Measurements from ENCODE around the gene SLC2A3.
A peak's percentile ranks its signal among the peaks of the same experiment; 100 is the strongest.

DNA sequence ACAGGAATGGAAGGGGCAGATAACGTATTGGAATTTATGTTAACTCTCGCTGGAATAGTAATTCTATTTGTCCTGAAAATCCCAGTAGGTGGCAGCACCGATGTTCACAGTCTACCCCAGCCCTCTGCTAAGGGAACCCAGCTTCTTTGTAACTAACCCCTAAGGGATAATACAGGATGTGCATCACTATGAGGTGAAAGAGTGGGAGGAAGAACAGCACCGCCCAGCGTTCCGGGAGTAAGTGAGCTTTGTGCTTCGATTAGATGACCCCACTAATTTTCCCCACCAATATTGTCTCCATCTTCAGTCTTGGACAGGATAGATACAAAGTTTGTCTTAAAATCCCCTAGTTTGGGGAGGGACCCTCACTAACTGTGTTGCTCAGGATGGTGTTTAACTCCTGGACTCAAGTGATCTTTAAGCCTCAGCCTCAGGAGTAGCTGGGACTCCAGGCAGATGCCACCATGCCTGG, 2.7 kb downstream of the SLC2A3 start:
- TF ChIP-seq, protein P1, sequence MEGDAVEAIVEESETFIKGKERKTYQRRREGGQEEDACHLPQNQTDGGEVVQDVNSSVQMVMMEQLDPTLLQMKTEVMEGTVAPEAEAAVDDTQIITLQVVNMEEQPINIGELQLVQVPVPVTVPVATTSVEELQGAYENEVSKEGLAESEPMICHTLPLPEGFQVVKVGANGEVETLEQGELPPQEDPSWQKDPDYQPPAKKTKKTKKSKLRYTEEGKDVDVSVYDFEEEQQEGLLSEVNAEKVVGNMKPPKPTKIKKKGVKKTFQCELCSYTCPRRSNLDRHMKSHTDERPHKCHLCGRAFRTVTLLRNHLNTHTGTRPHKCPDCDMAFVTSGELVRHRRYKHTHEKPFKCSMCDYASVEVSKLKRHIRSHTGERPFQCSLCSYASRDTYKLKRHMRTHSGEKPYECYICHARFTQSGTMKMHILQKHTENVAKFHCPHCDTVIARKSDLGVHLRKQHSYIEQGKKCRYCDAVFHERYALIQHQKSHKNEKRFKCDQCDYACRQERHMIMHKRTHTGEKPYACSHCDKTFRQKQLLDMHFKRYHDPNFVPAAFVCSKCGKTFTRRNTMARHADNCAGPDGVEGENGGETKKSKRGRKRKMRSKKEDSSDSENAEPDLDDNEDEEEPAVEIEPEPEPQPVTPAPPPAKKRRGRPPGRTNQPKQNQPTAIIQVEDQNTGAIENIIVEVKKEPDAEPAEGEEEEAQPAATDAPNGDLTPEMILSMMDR (IDR thresholded peaks at IDR 0.05; ENCODE audit: low read depth, low read length, missing input control) = peak; percentile 47
- TF ChIP-seq TAF1 (conservative IDR thresholded peaks at IDR 0.05) (no peak), YY1 (IDR thresholded peaks at IDR 0.05) (peak; percentile 29), HNF4G (IDR thresholded peaks at IDR 0.05) (no peak), SP1 (IDR thresholded peaks at IDR 0.05) (no peak), NR2F2 (IDR thresholded peaks at IDR 0.05) (no peak), FOXA2 (IDR thresholded peaks at IDR 0.05) (no peak), RAD21 (IDR thresholded peaks at IDR 0.05) (peak; percentile 84 to 85), FOXA1 (IDR thresholded peaks at IDR 0.05) (no peak)
- TF ChIP-seq, protein P2, sequence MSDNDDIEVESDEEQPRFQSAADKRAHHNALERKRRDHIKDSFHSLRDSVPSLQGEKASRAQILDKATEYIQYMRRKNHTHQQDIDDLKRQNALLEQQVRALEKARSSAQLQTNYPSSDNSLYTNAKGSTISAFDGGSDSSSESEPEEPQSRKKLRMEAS (IDR thresholded peaks at IDR 0.05) = no peak
- TF ChIP-seq, protein P3, sequence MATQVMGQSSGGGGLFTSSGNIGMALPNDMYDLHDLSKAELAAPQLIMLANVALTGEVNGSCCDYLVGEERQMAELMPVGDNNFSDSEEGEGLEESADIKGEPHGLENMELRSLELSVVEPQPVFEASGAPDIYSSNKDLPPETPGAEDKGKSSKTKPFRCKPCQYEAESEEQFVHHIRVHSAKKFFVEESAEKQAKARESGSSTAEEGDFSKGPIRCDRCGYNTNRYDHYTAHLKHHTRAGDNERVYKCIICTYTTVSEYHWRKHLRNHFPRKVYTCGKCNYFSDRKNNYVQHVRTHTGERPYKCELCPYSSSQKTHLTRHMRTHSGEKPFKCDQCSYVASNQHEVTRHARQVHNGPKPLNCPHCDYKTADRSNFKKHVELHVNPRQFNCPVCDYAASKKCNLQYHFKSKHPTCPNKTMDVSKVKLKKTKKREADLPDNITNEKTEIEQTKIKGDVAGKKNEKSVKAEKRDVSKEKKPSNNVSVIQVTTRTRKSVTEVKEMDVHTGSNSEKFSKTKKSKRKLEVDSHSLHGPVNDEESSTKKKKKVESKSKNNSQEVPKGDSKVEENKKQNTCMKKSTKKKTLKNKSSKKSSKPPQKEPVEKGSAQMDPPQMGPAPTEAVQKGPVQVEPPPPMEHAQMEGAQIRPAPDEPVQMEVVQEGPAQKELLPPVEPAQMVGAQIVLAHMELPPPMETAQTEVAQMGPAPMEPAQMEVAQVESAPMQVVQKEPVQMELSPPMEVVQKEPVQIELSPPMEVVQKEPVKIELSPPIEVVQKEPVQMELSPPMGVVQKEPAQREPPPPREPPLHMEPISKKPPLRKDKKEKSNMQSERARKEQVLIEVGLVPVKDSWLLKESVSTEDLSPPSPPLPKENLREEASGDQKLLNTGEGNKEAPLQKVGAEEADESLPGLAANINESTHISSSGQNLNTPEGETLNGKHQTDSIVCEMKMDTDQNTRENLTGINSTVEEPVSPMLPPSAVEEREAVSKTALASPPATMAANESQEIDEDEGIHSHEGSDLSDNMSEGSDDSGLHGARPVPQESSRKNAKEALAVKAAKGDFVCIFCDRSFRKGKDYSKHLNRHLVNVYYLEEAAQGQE (IDR thresholded peaks at IDR 0.05) = peak; percentile 16
- TF ChIP-seq, protein P4, sequence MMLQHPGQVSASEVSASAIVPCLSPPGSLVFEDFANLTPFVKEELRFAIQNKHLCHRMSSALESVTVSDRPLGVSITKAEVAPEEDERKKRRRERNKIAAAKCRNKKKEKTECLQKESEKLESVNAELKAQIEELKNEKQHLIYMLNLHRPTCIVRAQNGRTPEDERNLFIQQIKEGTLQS (IDR thresholded peaks at IDR 0.05) = no peak

Data from liver (tissue), 3 donors.